GM18526 (cell line): ENCODE results near the gene SSU72.

Experiments
- POLR2A ChIP-seq: IDR thresholded peaks from 3 replicates; pipeline ENCODE4 v1.6.1; 2011; ENCODE audit not compliant: insufficient read length; ENCODE audit errors: extremely low read depth

The SSU72 gene

GRCh38 chr1:1615256-1616044, 40.8 kb upstream of the SSU72 start, which contains the start of gene MIB2:
Gene MIB2 (plus strand): TSS chr1:1615500. CDS start chr1:1623453, 7,953 bp downstream.
- peak; percentile 65 for TF ChIP-seq POLR2A

DNA sequence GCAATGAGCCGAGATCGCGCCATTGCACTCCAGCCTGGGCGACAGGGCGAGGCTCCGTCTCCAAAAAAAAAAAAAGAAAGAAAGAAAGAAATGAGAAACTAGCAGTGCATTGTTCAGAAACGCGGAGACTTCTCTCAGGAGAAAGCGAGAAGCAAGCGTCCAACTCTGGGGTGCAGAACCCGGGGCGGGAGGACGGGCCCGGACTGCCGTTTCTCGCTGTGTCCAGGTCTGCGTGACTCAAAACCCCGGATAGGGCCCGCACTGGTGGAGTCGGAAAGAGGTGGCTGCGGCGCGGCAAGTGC, 40.2 kb upstream of the SSU72 start:
- TF ChIP-seq POLR2A = no peak

DNA sequence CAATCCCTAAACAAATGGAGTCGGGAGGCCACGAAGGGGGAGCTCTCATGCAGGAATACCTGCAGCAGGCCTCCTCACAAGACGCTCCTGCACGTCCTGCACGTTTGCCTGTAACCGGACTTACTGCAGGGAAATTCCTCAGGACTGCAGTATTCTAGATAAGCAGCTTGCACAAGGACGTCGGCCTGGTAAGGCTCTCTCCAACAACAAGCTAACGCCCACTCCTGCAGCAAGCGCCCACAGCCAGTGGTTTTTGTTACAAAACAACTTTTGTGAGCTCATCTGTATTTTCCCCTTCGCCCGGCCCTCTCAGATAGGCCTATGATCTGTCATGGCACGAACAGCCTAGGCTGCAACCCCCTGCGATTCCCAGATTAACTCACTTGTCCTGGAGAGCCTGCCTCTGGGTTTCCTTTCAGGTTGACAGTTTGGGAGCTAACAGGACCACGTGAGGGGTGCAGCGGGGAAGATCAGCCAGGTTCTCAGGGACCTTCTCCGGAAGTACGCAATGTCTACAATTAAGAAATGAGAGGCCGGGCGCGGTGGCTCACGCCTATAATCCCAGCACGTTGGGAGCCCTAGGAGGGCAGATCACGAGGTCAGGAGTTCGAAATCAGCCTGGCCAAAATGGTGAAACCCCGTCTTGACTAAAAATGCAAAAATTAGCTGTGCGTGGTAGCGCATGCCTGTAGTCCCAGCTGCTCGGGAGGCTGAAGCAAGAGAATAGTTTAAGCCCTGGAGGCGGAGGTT, 39.7 kb upstream of the SSU72 start:
- TF ChIP-seq POLR2A = no peak

GRCh38 chr1:1613509-1614082, 38.9 kb upstream of the SSU72 start:
- no peak for TF ChIP-seq POLR2A

- no peak for TF ChIP-seq POLR2A
Measured at GRCh38 chr1:1612104-1612400, 37.4 kb upstream of the SSU72 start.

- TF ChIP-seq POLR2A = no peak
Measured at GRCh38 chr1:1610796-1611195, 36.1 kb upstream of the SSU72 start.

- no peak for TF ChIP-seq POLR2A
Measured at GRCh38 chr1:1609822-1610485, 35.3 kb upstream of the SSU72 start.

DNA sequence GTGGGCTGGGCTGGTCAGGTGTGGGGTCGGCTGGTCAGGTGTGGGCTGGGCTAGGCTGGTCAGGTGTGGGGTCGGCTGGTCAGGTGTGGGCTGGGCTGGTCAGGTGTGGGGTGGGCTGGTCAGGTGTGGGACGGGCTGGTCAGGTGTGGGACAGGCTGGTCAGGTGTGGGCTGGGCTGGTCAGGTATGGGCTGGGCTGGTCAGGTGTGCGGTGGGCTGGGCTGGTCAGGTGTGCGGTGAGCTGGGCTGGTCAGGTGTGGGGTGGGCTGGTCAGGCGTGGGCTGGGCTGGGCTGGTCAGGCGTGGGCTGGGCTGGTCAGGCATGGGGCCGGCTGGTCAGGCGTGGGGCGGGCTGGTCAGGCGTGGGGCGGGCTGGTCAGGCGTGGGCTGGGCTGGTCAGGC, 31.6 kb upstream of the SSU72 start:
- no peak for TF ChIP-seq POLR2A

DNA sequence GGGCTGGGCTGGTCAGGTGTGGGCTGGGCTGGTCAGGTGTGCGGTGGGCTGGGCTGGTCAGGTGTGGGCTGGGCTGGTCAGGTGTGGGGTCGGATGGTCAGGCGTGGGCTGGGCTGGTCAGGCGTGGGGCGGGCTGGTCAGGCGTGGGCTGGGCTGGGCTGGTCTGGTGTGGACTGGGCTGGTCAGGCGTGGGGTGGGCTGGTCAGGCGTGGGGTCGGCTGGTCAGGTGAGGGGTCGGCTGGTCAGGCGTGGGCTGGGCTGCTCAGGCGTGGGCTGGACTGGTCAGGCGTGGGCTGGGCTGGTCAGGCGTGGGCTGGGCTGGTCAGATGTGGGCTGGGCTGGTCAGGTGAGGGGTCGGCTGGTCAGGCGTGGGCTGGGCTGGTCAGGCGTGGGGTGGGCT, 31.1 kb upstream of the SSU72 start:
- TF ChIP-seq POLR2A = no peak

DNA sequence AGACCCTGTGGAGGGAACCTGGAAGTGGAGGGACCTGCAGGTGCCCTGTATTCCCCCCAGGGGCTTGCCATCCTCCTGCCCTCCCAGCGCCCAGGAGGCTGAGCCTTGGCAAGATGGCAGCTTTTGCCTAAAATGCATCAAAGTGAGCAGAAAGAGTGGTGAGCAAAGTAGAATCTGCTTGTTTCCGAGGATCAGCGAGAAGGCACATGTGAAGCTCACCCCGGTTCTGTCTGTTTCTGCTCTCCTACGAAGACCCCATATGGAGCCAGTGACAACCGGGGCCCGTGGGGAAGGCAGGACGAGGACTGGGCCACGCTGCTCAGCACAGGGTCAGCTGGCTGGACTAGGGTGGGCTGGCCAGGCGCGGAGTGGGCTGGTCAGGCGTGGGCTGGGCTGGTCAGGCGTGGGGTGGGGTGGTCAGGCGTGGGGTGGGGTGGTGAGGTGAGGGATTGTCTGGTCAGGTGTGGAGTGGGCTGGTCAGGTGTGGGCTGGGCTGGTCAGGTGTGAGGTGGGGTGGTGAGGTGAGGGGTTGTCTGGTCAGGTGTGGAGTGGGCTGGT, 30.4 kb upstream of the SSU72 start:
- no peak for TF ChIP-seq POLR2A

- TF ChIP-seq POLR2A = no peak
Measured at GRCh38 chr1:1604374-1605033, 29.8 kb upstream of the SSU72 start.

DNA sequence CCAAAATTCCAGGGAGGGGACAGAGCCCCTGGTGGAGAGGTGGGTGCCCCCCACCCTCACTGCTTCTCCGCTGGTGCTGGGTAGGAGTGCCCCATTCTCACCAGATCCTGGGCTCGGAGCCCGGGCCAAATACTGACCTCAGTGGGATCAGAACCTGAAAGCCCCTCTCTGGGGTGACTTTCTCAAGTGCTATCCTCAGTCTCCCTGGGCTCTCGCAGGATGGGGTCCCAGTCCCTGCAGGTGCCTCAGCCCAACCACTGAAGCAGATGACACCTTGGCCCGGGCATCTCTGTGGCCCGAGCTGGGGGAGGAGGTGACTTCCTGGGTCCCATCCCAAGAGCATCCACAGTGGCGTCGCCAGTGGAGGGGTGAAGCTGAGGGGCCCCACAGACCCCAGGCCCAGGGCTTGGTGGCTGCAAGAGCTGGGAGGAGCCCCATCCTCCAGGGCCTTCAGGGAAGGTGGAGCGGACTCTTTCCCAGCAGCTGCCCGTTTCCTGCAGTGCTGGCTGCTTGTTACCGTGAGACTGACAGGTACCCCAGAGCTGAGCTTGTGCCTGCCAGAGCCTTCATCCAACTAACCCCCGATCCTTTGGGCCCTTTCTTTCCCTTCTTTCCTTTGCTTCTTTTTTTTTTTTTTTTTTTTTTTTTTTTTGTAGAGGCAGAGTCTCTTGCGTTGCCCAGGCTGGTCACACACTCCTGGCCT, 29.2 kb upstream of the SSU72 start:
- TF ChIP-seq POLR2A = no peak

DNA sequence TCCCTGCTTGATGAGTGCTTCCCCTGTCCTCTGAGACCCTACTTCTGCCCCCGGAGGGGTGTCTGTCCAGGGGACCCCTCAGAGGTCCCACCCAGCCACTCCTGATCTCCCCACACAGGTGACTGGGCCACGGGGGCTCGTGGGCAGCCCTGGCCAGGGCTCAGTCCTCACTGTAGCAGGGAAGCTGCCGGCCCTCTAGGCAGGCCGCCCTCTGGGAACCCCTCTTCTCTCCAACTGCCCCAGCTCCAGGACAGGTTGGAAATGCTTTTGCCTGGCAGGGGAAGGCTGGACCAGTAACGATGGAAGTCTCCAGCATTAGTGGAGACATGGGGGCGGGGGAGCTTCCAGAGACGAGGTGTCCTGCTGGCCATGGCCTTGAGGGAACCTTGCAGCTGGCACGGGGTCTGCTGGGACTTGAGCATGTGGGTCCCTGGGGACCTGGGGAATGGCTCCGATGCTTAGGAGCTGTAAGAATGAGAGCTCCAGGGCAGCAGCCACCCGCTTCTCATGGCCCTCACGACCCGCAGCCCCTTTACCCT, 28.4 kb upstream of the SSU72 start:
- TF ChIP-seq POLR2A = no peak

DNA sequence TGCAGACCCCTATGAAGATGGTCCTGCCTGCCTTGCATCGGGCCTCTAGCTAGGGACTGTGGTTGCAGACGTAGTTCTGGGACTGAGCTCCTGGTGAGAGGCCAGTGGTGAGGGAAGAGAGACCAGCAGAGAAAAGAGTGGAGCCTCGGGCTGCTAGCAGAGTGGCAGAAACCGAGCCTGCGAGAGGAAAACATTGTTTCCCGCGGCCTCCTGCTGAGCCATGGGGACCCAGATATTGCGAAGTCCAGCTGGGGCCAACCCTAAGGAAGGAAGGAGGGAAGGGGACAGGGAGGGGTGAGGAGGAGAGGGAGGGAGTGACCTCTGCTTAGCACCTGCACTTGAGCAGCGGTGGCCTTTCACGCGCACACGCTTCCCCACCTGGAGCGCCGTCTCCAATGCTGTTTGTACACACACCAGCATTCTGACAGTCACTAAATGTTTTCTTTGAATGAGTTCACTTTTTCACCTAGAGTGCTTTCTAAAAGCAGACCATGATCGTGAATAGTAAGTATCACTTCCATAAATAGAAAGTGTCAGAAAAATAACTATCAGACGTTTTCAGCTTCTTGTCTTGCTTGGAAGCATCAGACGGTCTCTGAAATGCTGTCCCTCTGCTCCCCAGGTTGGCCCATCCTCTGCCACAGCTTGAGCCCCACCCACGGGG, 27.8 kb upstream of the SSU72 start:
- TF ChIP-seq POLR2A = no peak
